Upper lobe of right lung (tissue), 1 donor: ENCODE measurements around the gene TNFRSF11A. TPM values are rescaled to one million over a fixed set of nuclear protein-coding genes. Genes with fewer than 3 reads are reported as not detected.

ENCODE experiments used
- ATAC-seq: fragments of 200-7000 bp; cut with Tn5 transposase; one replicate; pipeline ENCODE4 v1.9.1; 2020; ENCODE audit warnings: mild to moderate bottlenecking, moderate library complexity
- DNase-seq: peaks from one replicate; pipeline ENCODE4 v3.0.0-alpha.2; 2020
- H3K27ac ChIP-seq: fragments of 200-600 bp; one replicate; pipeline ENCODE4 v1.8.0; 2022
- H3K27me3 ChIP-seq: fragments of 200-600 bp; one replicate; pipeline ENCODE4 v1.8.0; 2022; ENCODE audit warnings: mild to moderate bottlenecking
- H3K36me3 ChIP-seq: fragments of 200-600 bp; one replicate; pipeline ENCODE4 v1.8.0; 2022
- H3K4me1 ChIP-seq: fragments of 200-600 bp; one replicate; pipeline ENCODE4 v1.8.0; 2022
- H3K4me3 ChIP-seq: fragments of 200-600 bp; one replicate; pipeline ENCODE4 v1.8.0; 2022; ENCODE audit warnings: mild to moderate bottlenecking
- H3K9me3 ChIP-seq: fragments of 200-600 bp; one replicate; pipeline ENCODE4 v1.8.0; 2022
- intact Hi-C: fragments of 100-400 bp; cut with DNase I; formaldehyde crosslinking; loops from one replicate; pipeline ENCODE4 v1.11.0; 2022
- total RNA-seq: library from RNA; stranded (reverse); fragmentation: NEBNext Ultra II Directional; extraction: Animal tissue kit (Norgen Biotek cat#: 25700); gene quantifications from one replicate; pipeline ENCODE4 v1.2.1, GENCODE V29; 2021
- TF ChIP-seq, protein P1 (sequence below): fragments of 200-600 bp; IDR thresholded peaks from one replicate; pipeline ENCODE4 v1.8.0; 2022; ENCODE audit warnings: antibody characterized with exemption
- donor health status: DM: no; HTN: yes; CAD: no; lungs with severe emphysema.

TNFRSF11A gene
- total RNA-seq, 1 donor from 2014 or later, result 2.5 TPM

GRCh38 chr18:62400916-62401315 is 75.8 kb downstream of the TNFRSF11A start:
- Histone ChIP-seq H3K4me1 (no peaks in the 10 kb centered on the region), H3K4me3 (no peak overlapping the region), H3K36me3 (no peaks in the 10 kb centered on the region), H3K27ac (no peak overlapping the region), H3K9me3 (no peaks in the 10 kb centered on the region), H3K27me3 (no peaks in the 10 kb centered on the region)
- TF ChIP-seq, protein P1, sequence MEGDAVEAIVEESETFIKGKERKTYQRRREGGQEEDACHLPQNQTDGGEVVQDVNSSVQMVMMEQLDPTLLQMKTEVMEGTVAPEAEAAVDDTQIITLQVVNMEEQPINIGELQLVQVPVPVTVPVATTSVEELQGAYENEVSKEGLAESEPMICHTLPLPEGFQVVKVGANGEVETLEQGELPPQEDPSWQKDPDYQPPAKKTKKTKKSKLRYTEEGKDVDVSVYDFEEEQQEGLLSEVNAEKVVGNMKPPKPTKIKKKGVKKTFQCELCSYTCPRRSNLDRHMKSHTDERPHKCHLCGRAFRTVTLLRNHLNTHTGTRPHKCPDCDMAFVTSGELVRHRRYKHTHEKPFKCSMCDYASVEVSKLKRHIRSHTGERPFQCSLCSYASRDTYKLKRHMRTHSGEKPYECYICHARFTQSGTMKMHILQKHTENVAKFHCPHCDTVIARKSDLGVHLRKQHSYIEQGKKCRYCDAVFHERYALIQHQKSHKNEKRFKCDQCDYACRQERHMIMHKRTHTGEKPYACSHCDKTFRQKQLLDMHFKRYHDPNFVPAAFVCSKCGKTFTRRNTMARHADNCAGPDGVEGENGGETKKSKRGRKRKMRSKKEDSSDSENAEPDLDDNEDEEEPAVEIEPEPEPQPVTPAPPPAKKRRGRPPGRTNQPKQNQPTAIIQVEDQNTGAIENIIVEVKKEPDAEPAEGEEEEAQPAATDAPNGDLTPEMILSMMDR, result no peak
- DNase-seq (no peak), ATAC-seq (no peak)
- intact Hi-C loops, result no loop called here

GRCh38 chr18:62402342-62402948 is 77.3 kb downstream of the TNFRSF11A start:
- intact Hi-C loops, result no loop called here
- Histone ChIP-seq H3K9me3 (no peaks in the 10 kb centered on the region), H3K4me3 (no peak overlapping the region), H3K27ac (no peak overlapping the region), H3K36me3 (no peaks in the 10 kb centered on the region), H3K27me3 (no peaks in the 10 kb centered on the region), H3K4me1 (no peaks in the 10 kb centered on the region)
- TF ChIP-seq, protein P1, result no peak
- DNase-seq (no peak), ATAC-seq (no peak)

- Histone ChIP-seq H3K27ac (no peak overlapping the region), H3K27me3 (no peaks in the 10 kb centered on the region), H3K36me3 (no peaks in the 10 kb centered on the region), H3K9me3 (no peaks in the 10 kb centered on the region), H3K4me1 (no peaks in the 10 kb centered on the region), H3K4me3 (no peak overlapping the region)
- ATAC-seq, result no peak
- no peak for DNase-seq
- TF ChIP-seq, protein P1, result no peak
- intact Hi-C loops, result no loop called here
These were observed 78.0 kb downstream of the TNFRSF11A start for GRCh38 chr18:62403120-62403519.

DNA sequence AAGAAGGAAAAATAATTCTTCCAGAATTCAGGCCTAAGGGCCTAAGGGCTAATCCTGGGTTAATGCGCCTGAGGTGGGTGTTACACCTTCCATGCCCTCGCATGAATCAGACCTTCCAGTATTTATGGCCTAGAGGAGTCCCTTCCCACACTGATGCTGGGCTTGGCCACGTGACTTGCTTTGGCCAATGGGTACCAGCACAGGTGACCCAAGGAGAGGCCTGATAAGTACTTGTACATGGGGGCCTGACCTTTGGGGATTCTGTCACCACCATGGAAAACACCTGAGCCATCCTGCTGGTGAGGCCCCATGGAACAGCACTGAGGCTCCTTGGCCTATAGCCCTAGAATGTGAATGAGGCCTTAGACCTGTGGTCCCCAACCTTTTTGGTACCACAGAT is 79.8 kb downstream of the TNFRSF11A start:
- Histone ChIP-seq H3K9me3 (no peaks in the 10 kb centered on the region), H3K36me3 (no peaks in the 10 kb centered on the region), H3K4me1 (no peaks in the 10 kb centered on the region), H3K27me3 (no peaks in the 10 kb centered on the region), H3K4me3 (no peak overlapping the region), H3K27ac (no peak overlapping the region)
- DNase-seq (no peak), ATAC-seq (no peak)
- TF ChIP-seq, protein P1, result no peak
- intact Hi-C loops, result no loop called here

DNA sequence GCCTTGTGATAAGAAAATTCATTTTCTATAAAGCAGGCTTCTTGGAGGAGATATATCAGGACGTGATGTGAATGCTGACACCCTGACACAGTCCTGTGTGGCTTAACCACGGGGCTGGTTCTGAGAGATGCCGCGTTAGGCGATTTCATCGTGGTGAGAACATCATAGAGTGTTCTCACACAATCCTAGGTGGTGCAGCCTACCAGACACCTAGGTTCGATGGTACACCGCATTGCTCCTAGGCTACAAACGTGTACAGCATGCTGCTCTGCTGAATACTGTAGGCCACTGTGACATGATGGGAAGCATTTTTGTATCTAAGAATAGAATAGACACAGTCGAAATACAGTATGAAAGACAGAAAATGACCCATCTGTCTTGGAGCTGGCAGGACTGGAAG is 82.5 kb downstream of the TNFRSF11A start:
- DNase-seq (no peak), ATAC-seq (no peak)
- H3K9me3 ChIP-seq, result no peaks in the 10 kb centered on the region
- H3K36me3 ChIP-seq, result no peaks in the 10 kb centered on the region
- H3K27me3 ChIP-seq, result no peaks in the 10 kb centered on the region
- H3K4me1 ChIP-seq, result no peaks in the 10 kb centered on the region
- H3K27ac ChIP-seq, result no peak overlapping the region
- H3K4me3 ChIP-seq, result no peak overlapping the region
- TF ChIP-seq, protein P1, result no peak
- intact Hi-C loops, result no loop called here

DNA sequence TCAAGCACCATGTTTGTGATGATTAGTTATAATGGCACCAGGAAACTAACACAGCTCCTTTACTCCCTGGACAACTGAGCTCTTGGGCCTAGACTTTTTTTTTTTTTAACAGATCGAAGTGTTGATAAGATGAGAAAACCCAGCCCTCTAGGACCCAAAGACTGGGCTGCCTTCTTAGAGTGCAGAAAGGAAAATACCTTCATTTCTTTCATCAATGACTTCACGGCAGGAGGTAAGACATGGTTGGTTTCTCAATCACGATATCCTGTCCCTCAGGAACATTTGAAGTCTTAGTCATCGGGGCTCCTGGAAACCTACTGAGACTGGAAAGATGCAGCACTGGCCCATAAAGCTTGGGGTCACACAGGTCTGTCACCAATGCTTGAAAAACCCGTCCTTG is 84.7 kb downstream of the TNFRSF11A start:
- Histone ChIP-seq H3K36me3 (no peaks in the 10 kb centered on the region), H3K9me3 (no peaks in the 10 kb centered on the region), H3K27ac (no peak overlapping the region), H3K4me3 (no peak overlapping the region), H3K27me3 (peaks cover 2% of the 10 kb centered on the region), H3K4me1 (no peaks in the 10 kb centered on the region)
- TF ChIP-seq, protein P1, result no peak
- intact Hi-C loops, result no loop called here
- no peak for ATAC-seq
- no peak for DNase-seq
